DND-41 (cell line): Measurements from ENCODE around the gene CLCA2.
A peak's percentile ranks its signal among the peaks of the same experiment; 100 is the strongest.
"Not testable (repeated sequence)": the region's sequence is repeated elsewhere in the genome, so short reads cannot be mapped to it uniquely, and the experiment has no call there.

Experiments used
- ATAC-seq: fragments of 200-7000 bp; cut with Tn5 transposase; 3 replicates; pipeline ENCODE4 v1.9.1; 2021; ENCODE audit warnings: low read depth; ENCODE audit not compliant: insufficient read depth
- DNase-seq: peaks from one replicate; pipeline ENCODE4 v3.0.0-alpha.2; 2020
- H2AFZ ChIP-seq: 2 replicates; pipeline ENCODE4 v1.6.0; 2012; ENCODE audit warnings: low read depth, low read length
- H3K27ac ChIP-seq: 2 replicates; pipeline ENCODE4 v1.5.1; 2012; ENCODE audit warnings: low read length, inconsistent platforms
- H3K27me3 ChIP-seq: fragments of 200-600 bp; sonication (generic); 2 replicates; pipeline ENCODE4 v1.6.0; 2012; ENCODE audit warnings: low read length, mild to moderate bottlenecking, inconsistent platforms; ENCODE audit not compliant: insufficient read depth, poor library complexity
- H3K36me3 ChIP-seq: 2 replicates; pipeline ENCODE4 v1.5.1; 2012; ENCODE audit warnings: low read length, inconsistent platforms; ENCODE audit not compliant: insufficient read depth
- H3K4me1 ChIP-seq: 2 replicates; pipeline ENCODE4 v1.5.1; 2012; ENCODE audit warnings: mild to moderate bottlenecking, low read length; ENCODE audit not compliant: insufficient read depth
- H3K4me2 ChIP-seq: 2 replicates; pipeline ENCODE4 v1.6.0; 2012; ENCODE audit warnings: mild to moderate bottlenecking, moderate library complexity, low read length, inconsistent platforms; ENCODE audit not compliant: insufficient read depth
- H3K4me3 ChIP-seq, 2 experiments: fragments of 200-600 bp in 1 of 2; shearing (Covaris generic) in 1 of 2; 2 replicates each; pipeline ENCODE4 v1.5.1; 2012 to 2016; ENCODE audit warnings: inconsistent platforms in 2 of 2, low read length in 2 of 2, mild to moderate bottlenecking in 2 of 2, low read depth in 1 of 2, moderate library complexity in 1 of 2
- H3K79me2 ChIP-seq: 2 replicates; pipeline ENCODE4 v1.6.0; 2012; ENCODE audit warnings: low read length, inconsistent platforms; ENCODE audit not compliant: insufficient read depth
- H3K9ac ChIP-seq: 2 replicates; pipeline ENCODE4 v1.6.0; 2012; ENCODE audit warnings: low read depth, mild to moderate bottlenecking, inconsistent platforms, low read length, moderate library complexity
- H3K9me3 ChIP-seq: 2 replicates; pipeline ENCODE4 v1.5.1; 2012; ENCODE audit warnings: low read length, moderate library complexity, mild to moderate bottlenecking, inconsistent platforms; ENCODE audit not compliant: insufficient read depth, severe bottlenecking
- H4K20me1 ChIP-seq: 2 replicates; pipeline ENCODE4 v1.6.0; 2012; ENCODE audit warnings: low read length; ENCODE audit not compliant: insufficient read depth
- EZH2 ChIP-seq: IDR thresholded peaks from 3 replicates; pipeline ENCODE4 v1.6.1; 2012; ENCODE audit warnings: borderline replicate concordance, low read depth, mild to moderate bottlenecking, moderate library complexity, low read length, inconsistent platforms; ENCODE audit not compliant: severe bottlenecking
- TF ChIP-seq, protein P1 (sequence below): IDR thresholded peaks from 2 replicates; pipeline ENCODE4 v1.5.1; 2012; ENCODE audit warnings: borderline replicate concordance, low read length, moderate library complexity, mild to moderate bottlenecking; ENCODE audit not compliant: poor library complexity, severe bottlenecking; ENCODE audit errors: extremely low read depth

CLCA2 gene

DNA sequence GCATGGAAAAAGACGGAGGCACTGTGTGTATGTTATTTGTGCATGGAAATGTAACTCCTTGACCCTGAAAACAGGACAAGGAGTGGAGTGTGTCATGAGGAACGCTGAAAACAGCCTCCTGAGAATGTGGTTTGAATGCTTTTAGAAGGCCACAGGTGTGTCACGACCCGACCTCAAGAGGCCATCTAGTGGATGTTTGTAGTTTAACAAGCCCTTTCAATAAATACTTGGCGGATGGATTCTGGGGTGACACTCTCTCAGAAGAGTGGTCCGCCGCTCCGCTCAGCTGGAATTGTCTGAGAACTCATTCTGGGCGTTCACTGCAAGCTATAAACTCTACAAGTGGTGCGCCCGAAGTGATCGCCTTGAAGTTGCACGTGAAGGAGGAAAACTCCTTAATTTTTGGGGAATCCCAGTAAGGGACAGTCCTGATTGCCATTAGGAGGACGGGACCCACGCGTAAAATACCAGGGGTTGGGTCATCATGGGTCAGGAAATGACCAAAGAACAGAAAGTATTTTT, 78.2 kb downstream of the CLCA2 start:
- H4K20me1 ChIP-seq, H3K27me3 ChIP-seq, H3K27ac ChIP-seq, H3K9me3 ChIP-seq, H3K79me2 ChIP-seq, H3K36me3 ChIP-seq, H3K4me1 ChIP-seq: not testable (repeated sequence)
- Histone ChIP-seq H3K4me2 (peak overlapping the region; percentile 52), H2AFZ (peak overlapping the region; percentile 48), H3K4me3 (peak overlapping the region in 1 of 2 experiments; percentile 32; a peak in 1 of 4 replicates), H3K9ac (peak overlapping the region; percentile 16; the same call in 1 of the 2 replicates)
- DNase-seq (peak; percentile 48), ATAC-seq (peak; percentile 86)
- TF ChIP-seq, protein P1, sequence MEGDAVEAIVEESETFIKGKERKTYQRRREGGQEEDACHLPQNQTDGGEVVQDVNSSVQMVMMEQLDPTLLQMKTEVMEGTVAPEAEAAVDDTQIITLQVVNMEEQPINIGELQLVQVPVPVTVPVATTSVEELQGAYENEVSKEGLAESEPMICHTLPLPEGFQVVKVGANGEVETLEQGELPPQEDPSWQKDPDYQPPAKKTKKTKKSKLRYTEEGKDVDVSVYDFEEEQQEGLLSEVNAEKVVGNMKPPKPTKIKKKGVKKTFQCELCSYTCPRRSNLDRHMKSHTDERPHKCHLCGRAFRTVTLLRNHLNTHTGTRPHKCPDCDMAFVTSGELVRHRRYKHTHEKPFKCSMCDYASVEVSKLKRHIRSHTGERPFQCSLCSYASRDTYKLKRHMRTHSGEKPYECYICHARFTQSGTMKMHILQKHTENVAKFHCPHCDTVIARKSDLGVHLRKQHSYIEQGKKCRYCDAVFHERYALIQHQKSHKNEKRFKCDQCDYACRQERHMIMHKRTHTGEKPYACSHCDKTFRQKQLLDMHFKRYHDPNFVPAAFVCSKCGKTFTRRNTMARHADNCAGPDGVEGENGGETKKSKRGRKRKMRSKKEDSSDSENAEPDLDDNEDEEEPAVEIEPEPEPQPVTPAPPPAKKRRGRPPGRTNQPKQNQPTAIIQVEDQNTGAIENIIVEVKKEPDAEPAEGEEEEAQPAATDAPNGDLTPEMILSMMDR: peak; percentile 65

DNA sequence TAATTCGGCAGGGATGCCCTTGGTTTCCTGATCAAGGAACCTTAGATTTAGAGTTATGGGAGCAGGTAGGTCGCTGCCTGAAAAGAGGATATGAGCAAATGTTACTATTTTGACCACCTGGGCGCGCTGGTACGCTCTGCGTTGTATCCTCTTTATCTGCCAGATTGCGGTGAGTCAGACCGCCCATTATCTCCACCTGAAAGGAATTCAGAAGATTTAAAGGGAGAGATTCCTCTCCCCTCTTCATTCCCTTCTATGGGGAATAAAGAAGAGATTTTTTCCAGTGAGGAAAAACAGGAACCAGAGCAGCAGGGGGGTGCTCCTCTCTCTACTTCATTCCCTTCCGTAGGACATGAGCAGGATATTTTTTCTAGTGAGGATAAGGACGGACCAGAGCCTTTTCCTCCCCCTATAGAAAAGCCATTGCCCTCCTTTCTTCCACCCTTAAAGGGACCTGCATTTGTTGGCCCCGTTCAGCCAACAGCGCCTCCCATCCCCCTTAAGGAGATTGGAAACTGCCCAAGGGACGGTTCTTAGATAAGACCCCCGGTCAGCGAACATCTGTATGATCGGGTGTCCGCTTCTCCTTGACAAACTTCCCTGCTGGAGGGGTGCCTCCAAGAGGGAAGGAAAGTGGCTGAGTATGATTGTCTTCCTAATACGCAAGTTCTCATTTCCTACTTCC, 78.9 kb downstream of the CLCA2 start:
- Histone ChIP-seq H3K4me1 (peaks cover 8% of the 10 kb centered on the region), H3K9me3 (no peaks in the 10 kb centered on the region), H2AFZ (peak overlapping the region; percentile 48; the same call in 1 of the 2 replicates), H3K4me2 (peak overlapping the region; percentile 52; the same call in 1 of the 2 replicates), H3K27ac (no peak overlapping the region), H4K20me1 (no peaks in the 10 kb centered on the region), H3K9ac (peak overlapping the region; percentile 16; the same call in 1 of the 2 replicates), H3K27me3 (peaks cover 3% of the 10 kb centered on the region), H3K79me2 (no peaks in the 10 kb centered on the region), H3K36me3 (no peaks in the 10 kb centered on the region), H3K4me3 (0 out of 4 replicates have a peak overlapping the region, but pooled peaks of 1 of the 2 experiments have one; percentile 32)
- ATAC-seq (no peak), DNase-seq (no peak)
- TF ChIP-seq, protein P1: no peak
- TF ChIP-seq EZH2: no peak

DNA sequence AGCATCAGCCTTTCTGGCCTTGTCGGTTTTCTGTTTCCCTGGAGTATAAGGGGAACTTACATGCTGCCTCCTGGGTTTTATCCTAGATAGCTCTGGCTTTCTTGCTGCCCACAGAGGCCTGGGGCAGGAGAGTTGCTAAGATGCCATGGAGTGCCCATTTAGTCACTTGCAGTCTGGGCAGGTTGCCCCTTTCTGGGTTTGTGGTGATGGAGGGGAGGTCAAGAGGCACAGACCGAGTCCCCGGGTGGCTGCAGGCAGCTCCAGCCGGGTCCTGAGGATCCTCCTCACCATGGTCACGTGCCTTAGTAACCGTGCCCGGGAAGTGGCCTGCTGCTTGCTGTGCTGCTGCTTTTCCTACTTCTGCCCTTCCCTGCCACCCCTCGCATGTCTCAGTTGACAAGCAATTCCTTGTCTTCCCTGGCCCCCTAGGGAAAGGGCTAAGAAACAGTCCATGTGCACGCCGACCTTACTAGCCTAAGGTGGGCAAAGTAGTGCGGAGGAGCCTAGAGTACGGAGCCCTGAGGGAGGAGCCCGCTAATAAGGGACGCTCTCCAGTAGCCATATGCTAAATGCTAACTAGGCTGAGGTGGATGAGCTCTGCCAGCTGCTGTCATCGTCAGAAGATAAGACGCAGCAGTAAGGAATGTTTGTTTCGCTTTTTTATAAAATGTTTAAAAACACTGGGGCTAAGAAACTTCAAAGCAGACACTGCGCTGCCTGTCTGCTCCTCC, 79.6 kb downstream of the CLCA2 start:
- Histone ChIP-seq H3K36me3 (no peaks in the 10 kb centered on the region), H2AFZ (no peak overlapping the region), H3K9ac (no peak overlapping the region), H3K27ac (no peak overlapping the region), H3K27me3 (peaks cover 3% of the 10 kb centered on the region), H3K4me2 (no peak overlapping the region), H3K9me3 (no peaks in the 10 kb centered on the region), H4K20me1 (no peaks in the 10 kb centered on the region), H3K4me3 (no peak overlapping the region), H3K79me2 (no peaks in the 10 kb centered on the region), H3K4me1 (peaks cover 8% of the 10 kb centered on the region)
- no peak for DNase-seq
- TF ChIP-seq, protein P1: no peak
- TF ChIP-seq EZH2: no peak
- ATAC-seq: no peak
